ENCODE measurements around the gene VAC14. TPM values are rescaled to one million over a fixed set of nuclear protein-coding genes. Genes with fewer than 3 reads are reported as not detected.
A peak's percentile ranks its signal among the peaks of the same experiment; 100 is the strongest.

The VAC14 gene
- total RNA-seq, 1 experiment from 2014 or later, result 49.9 TPM

- no peak for TF ChIP-seq CTCF (conservative IDR thresholded peaks at IDR 0.05)
- H3K27me3 ChIP-seq (ENCODE audit: insufficient read depth, low read length), result no peaks in the 10 kb centered on the region; the same call in 1 of the 2 replicates
- Mint-ChIP-seq H3K4me3 (peak overlapping the region; percentile 85 to 93), H3K36me3 (ENCODE audit: insufficient read depth in 1 of 3, low read depth in 3 of 3) (peaks cover 0 to 8% (median 4%) of the 10 kb centered on the region in 3 experiments; a peak in 4 of 7 replicates), H3K9me3 (no peaks in the 10 kb centered on the region; a peak in 1 of 5 replicates), H3K27ac (peak overlapping the region in 2 of 3 experiments; percentile 94 to 96; a peak in 5 of 7 replicates), H3K4me1 (peaks cover 18 to 21% of the 10 kb centered on the region in 2 experiments), H3K27me3 (ENCODE audit: low read depth) (peaks cover 38% of the 10 kb centered on the region)
- no peak overlapping the region for H2BK120ac ChIP-seq (ENCODE audit: low read depth, low read length, poor library complexity, severe bottlenecking)
- no peak overlapping the region for H3K18ac ChIP-seq (ENCODE audit: insufficient read length, low read depth, low read length)
- H3K79me1 ChIP-seq (ENCODE audit: insufficient read depth, low read depth, low read length, poor library complexity, severe bottlenecking), result peaks cover 8% of the 10 kb centered on the region
- no peak overlapping the region for H3K27ac ChIP-seq (ENCODE audit: insufficient read length, low read depth, low read length)
- no peak overlapping the region for H3K56ac ChIP-seq (ENCODE audit: insufficient read length, low read depth, low read length)
- no peaks in the 10 kb centered on the region for H3K9me3 ChIP-seq (ENCODE audit: control insufficient read depth, low read depth, low read length)
- no peak overlapping the region for H4K5ac ChIP-seq (ENCODE audit: insufficient read length, low read depth, low read length)
- no peaks in the 10 kb centered on the region for H4K20me1 ChIP-seq (ENCODE audit: control insufficient read depth, insufficient read depth, insufficient read length)
- H2AK5ac ChIP-seq (ENCODE audit: insufficient read length, low read length), result no peak overlapping the region
- H2BK5ac ChIP-seq (ENCODE audit: insufficient read length, low read length), result no peak overlapping the region
- no peak overlapping the region for H3K4ac ChIP-seq (ENCODE audit: low read depth, low read length)
- H3K4me1 ChIP-seq (ENCODE audit: insufficient read depth, low read length), result no peaks in the 10 kb centered on the region
- peak overlapping the region; percentile 61 for H3K4me2 ChIP-seq (ENCODE audit: insufficient read depth, insufficient read length, low read length)
- no peak overlapping the region for H2BK20ac ChIP-seq (ENCODE audit: low read depth, low read length, poor library complexity, severe bottlenecking)
- H3K79me2 ChIP-seq (ENCODE audit: insufficient read depth, low read length), result peaks cover 11% of the 10 kb centered on the region; the same call in 1 of the 2 replicates
- H2BK15ac ChIP-seq (ENCODE audit: low read depth, low read length), result no peak overlapping the region
- no peak overlapping the region for H4K91ac ChIP-seq (ENCODE audit: insufficient read length, low read depth, low read length)
- H3K23me2 ChIP-seq (ENCODE audit: insufficient read length, low read depth, low read length, poor library complexity, severe bottlenecking), result peaks cover 3% of the 10 kb centered on the region
- no peak overlapping the region for H4K8ac ChIP-seq (replicated peaks; ENCODE audit: insufficient read length, low read depth, low read length)
- DNase-seq, result no peak
- peak overlapping the region; percentile 6 for H2AFZ ChIP-seq (ENCODE audit: low read length)
- WGBS (ENCODE audit: extremely low coverage, insufficient read length, low lambda C conversion rate), result no CpG with 5 or more reads among the region's 7 CpGs
- H2BK12ac ChIP-seq (ENCODE audit: insufficient read length, low read depth, low read length), result no peak overlapping the region
- no peak overlapping the region for H3K23ac ChIP-seq (ENCODE audit: insufficient read length, low read depth, low read length)
- H3K14ac ChIP-seq (ENCODE audit: insufficient read depth, low read length), result peak overlapping the region; percentile 19; the same call in 1 of the 2 replicates
- H3T11ph ChIP-seq (ENCODE audit: low read length), result no peak overlapping the region
- H3K9ac ChIP-seq (ENCODE audit: extremely low read depth, insufficient read length, low read length), result peak overlapping the region; percentile 78
These were observed 647 bp downstream of the VAC14 start for GRCh38 chr16:70800311-70800710.
